Measurements from ENCODE around the gene CD37.

DNA sequence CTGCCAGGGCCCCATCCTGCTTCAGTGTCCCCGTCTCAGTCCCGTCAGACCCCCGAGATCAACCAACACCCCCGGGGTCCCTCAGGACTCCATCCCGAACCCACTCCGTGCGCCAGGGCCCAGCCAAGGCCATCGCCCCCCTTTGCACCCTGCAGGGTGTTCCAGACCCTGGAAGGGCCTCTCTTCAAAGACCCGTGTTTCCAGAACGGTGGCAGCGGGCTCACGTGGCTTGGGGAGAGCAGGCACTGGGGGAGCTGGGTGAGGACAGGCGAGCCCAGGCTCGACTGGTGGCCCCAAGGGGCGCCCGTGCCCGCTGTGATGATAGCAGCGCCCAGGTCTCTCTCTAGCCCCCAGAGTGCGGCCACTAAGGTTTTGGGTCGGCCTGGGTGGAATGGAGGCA is 54.2 kb downstream of the CD37 start:
- TF ChIP-seq, protein P1, sequence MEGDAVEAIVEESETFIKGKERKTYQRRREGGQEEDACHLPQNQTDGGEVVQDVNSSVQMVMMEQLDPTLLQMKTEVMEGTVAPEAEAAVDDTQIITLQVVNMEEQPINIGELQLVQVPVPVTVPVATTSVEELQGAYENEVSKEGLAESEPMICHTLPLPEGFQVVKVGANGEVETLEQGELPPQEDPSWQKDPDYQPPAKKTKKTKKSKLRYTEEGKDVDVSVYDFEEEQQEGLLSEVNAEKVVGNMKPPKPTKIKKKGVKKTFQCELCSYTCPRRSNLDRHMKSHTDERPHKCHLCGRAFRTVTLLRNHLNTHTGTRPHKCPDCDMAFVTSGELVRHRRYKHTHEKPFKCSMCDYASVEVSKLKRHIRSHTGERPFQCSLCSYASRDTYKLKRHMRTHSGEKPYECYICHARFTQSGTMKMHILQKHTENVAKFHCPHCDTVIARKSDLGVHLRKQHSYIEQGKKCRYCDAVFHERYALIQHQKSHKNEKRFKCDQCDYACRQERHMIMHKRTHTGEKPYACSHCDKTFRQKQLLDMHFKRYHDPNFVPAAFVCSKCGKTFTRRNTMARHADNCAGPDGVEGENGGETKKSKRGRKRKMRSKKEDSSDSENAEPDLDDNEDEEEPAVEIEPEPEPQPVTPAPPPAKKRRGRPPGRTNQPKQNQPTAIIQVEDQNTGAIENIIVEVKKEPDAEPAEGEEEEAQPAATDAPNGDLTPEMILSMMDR (IDR thresholded peaks at IDR 0.05; ENCODE audit: insufficient read depth, low read length, poor library complexity, severe bottlenecking) = no peak
- TF ChIP-seq EZH2phosphoT487 (conservative IDR thresholded peaks at IDR 0.05; ENCODE audit: low read length) = no peak
